ENCODE data around the gene AQP12A.

AQP12A gene

DNA sequence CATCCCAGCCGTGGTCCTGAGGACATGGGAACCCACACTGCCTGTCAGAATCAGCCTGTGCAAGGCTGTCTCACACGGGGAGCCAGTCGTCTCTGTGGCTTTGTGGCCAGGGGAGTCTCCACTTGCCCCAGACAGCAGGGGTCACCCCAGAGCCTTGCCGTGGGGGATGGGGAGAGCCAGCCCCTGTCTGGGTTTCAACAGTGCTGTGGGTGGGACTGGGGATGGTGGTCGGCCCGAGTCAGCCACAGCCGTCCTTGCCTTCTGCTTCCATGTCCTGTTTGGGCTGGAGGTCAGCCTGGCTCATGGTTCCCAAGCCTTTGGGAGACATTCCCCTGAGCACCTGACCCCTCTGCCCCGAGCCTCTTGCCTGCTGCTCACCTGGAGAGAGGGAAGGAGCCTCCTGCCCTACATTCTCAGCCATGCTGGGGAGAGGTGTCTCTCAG, 46.8 kb upstream of the AQP12A start:
- H3K4me3 ChIP-seq (ENCODE audit: low read length) = no peak overlapping the region

DNA sequence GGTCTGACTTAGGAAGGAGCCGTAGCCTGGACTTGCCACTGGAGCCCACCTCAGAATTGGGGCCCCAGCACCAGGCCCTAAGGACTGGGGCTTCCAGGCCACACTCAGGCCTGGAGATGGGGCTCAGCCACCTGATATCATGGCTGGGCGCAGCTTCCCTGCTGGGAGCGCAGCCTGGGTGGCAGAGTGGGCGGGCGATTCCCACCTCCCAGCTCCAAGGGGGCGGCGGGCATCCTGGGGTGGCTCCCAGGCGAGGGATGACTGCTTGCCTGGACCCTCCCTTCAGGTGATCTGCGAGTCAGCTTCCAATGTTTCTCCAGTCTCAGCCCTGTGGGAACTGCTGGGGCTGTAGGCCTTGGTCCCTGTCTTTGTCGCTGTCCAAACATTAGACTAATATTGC, 46.3 kb upstream of the AQP12A start:
- no peak overlapping the region for H3K4me3 ChIP-seq (ENCODE audit: low read length)
- TF ChIP-seq, protein P1, sequence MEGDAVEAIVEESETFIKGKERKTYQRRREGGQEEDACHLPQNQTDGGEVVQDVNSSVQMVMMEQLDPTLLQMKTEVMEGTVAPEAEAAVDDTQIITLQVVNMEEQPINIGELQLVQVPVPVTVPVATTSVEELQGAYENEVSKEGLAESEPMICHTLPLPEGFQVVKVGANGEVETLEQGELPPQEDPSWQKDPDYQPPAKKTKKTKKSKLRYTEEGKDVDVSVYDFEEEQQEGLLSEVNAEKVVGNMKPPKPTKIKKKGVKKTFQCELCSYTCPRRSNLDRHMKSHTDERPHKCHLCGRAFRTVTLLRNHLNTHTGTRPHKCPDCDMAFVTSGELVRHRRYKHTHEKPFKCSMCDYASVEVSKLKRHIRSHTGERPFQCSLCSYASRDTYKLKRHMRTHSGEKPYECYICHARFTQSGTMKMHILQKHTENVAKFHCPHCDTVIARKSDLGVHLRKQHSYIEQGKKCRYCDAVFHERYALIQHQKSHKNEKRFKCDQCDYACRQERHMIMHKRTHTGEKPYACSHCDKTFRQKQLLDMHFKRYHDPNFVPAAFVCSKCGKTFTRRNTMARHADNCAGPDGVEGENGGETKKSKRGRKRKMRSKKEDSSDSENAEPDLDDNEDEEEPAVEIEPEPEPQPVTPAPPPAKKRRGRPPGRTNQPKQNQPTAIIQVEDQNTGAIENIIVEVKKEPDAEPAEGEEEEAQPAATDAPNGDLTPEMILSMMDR (IDR thresholded peaks at IDR 0.05; ENCODE audit: insufficient read depth, low read depth, low read length, missing control alignments) = no peak
- DNase-seq (ENCODE audit: low read depth) = no peak

More for the DNA sequence above, 46.8 kb upstream of the AQP12A start:
- TF ChIP-seq, protein P1 (IDR thresholded peaks at IDR 0.05; ENCODE audit: insufficient read depth, low read depth, low read length, missing control alignments) = no peak
- DNase-seq (ENCODE audit: low read depth) = no peak

DNA sequence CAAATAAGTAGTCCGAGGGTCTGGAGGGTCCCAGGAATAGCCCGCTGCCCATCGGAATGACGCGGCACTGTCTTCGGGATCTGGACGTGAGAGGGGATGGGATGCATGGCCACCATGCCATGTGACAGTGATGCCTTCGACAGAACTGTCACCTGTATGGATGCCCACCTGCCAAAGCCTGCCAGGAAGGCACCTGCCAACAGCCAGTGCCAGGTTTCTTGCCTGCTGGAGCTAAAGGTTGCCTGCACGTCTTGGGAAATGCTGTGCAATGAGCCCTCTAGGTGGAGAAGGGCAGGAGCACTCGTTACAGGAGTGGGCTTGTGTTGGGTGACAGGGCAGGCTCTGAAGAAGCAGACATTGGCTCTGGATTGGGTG, 45.9 kb upstream of the AQP12A start:
- no peak for DNase-seq (ENCODE audit: low read depth)
- H3K4me3 ChIP-seq (ENCODE audit: low read length) = no peak overlapping the region
- TF ChIP-seq, protein P1 (IDR thresholded peaks at IDR 0.05; ENCODE audit: insufficient read depth, low read depth, low read length, missing control alignments) = no peak

DNA sequence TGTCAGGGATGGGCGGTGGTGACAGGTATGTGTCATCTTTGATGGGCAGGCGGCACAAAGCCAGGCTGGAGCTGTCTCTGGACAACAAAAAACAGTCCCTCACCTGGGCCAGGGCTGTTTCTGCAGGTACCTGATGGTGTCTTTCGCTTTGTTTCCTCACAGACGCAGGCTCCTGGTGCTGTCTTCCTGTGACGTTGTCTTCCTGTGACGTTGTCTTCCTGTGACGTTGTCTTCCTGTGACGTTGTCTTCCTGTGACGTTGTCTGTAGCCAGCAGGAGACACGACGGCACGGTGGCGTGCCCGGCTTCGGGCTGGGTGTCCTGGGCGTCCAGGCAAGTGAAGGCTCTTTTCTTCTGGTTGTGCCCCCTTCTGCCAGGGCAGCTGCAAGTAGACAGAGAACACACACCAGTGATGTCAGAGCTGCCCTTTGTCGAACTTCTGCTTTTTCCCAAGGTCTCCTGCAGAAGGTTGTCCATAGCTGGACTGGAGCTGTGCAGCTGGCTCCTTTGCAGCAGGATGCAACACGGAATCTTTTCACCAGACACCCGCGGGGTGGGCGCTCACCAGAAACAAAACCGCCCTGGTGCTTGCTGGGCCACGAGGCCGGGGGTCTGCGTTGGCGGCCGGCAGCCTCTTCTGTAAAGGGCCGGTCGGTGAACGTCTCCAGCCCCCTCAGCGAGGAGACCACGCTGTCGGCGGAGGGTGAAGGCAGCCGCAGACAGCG, 45.3 kb upstream of the AQP12A start:
- TF ChIP-seq, protein P1 (IDR thresholded peaks at IDR 0.05; ENCODE audit: insufficient read depth, low read depth, low read length, missing control alignments) = no peak
- DNase-seq (ENCODE audit: low read depth) = no peak
- no peak overlapping the region for H3K4me3 ChIP-seq (ENCODE audit: low read length)

DNA sequence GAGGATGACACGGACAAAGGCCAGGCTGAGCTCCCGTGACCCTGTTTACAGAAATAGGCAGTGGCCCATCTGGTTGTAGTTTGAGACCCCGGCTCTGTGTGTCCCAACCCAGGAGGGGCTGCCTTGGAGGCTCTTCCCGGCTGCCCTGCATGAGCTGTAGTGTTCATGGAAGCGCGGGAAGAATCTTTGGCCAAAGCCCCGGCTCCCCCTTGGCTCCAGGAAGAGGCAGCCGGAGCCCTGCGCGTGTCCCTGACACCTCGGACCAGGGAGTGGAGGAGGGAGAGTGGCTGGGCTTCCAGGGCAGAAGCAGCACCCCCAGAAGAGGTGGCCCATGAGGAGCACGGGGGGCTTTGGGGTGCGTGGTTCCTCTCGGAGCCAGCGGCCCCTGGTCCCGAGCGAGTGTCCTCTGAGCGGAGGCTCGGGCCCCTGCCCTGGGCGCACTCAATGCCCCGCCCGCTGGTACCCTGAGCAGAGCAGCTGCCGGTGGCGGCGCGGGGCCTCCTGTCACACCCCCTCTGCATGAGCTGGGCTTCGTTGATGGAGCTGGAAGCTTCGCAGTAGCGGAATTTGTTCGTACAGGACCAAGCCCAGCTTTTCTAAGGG, 44.7 kb upstream of the AQP12A start:
- no peak overlapping the region for H3K4me3 ChIP-seq (ENCODE audit: low read length)
- DNase-seq (ENCODE audit: low read depth) = no peak
- TF ChIP-seq, protein P1 (IDR thresholded peaks at IDR 0.05; ENCODE audit: insufficient read depth, low read depth, low read length, missing control alignments) = no peak

DNA sequence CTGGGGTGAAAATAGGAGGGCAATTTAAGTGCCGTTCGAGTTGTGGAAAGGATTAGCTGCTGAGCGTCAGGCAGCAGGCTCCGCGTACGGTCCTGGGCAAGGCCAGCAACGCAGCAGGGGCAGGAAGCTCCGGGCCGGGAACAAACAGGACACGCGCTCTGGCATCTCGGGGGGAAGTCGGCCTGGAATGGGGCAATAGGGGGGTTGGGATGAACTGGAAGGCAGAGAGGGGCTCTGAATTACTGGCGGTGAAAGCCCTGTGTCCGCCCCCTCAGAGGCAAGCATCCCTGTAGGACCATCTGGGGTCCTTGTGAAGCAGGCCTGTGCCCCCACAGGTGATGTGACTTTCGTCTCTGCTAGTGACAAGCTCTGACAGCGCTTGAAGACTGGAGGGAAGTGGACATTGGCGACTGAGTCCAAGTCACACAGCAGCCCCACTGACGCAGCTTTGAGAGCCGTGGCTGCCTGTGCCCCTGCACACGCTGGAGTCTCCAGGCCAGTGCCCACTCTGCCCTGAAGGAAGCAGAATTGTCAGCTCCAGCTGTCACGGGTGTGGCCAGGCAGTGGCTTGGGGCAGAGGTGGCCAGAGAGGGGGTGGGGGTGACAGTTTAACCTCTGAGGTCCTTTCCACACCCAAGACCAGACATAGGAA, 44.0 kb upstream of the AQP12A start:
- DNase-seq (ENCODE audit: low read depth) = no peak
- TF ChIP-seq, protein P1 (IDR thresholded peaks at IDR 0.05; ENCODE audit: insufficient read depth, low read depth, low read length, missing control alignments) = no peak
- no peak overlapping the region for H3K4me3 ChIP-seq (ENCODE audit: low read length)

All from epithelial cell of esophagus (primary cell).